ENCODE measurements around the gene MAFG.
"Not testable (repeated sequence)": the region's sequence is repeated elsewhere in the genome, so short reads cannot be mapped to it uniquely, and the experiment has no call there.

MAFG gene

GRCh38 chr17:81957691-81958432 lies 30.3 kb upstream of the MAFG start:
- no peak for DNase-seq

- DNase-seq = no peak
These were observed 29.4 kb upstream of the MAFG start for GRCh38 chr17:81956607-81957589.

- DNase-seq = no peak
These were observed 28.4 kb upstream of the MAFG start for GRCh38 chr17:81955756-81956544.

GRCh38 chr17:81955058-81955681 lies 27.6 kb upstream of the MAFG start:
- DNase-seq = no peak

GRCh38 chr17:81954131-81955057 lies 26.9 kb upstream of the MAFG start:
- DNase-seq = no peak

- DNase-seq = not testable (repeated sequence)
These were observed 25.9 kb upstream of the MAFG start for GRCh38 chr17:81953443-81953842.

GRCh38 chr17:81952792-81953228 lies 25.3 kb upstream of the MAFG start:
- no peak for DNase-seq

GRCh38 chr17:81951785-81952684 lies 24.5 kb upstream of the MAFG start:
- DNase-seq = no peak

GRCh38 chr17:81950501-81950900 lies 23.0 kb upstream of the MAFG start:
- no peak for DNase-seq

GRCh38 chr17:81948635-81949378 lies 21.3 kb upstream of the MAFG start:
- no peak for DNase-seq

- DNase-seq = no peak
These were observed 19.7 kb upstream of the MAFG start, which contains the start of gene MYADML2 for GRCh38 chr17:81947189-81947588. TSS of gene MYADML2 (minus strand) at chr17:81947233. CDS start at chr17:81941741, 5,492 bp downstream.

GRCh38 chr17:81944858-81945257 lies 17.3 kb upstream of the MAFG start:
- DNase-seq = no peak

- no peak for DNase-seq
These were observed 14.6 kb upstream of the MAFG start for GRCh38 chr17:81942167-81942553.

GRCh38 chr17:81941484-81942166 lies 14.1 kb upstream of the MAFG start:
- no peak for DNase-seq

GRCh38 chr17:81940538-81941483 lies 13.3 kb upstream of the MAFG start:
- DNase-seq = no peak

GRCh38 chr17:81939881-81940385 lies 12.4 kb upstream of the MAFG start:
- DNase-seq = no peak

- DNase-seq = no peak
These were observed 11.7 kb upstream of the MAFG start for GRCh38 chr17:81939218-81939617.

All from cortex of kidney (tissue), 1 donor.